K562 (cell line): Measurements from ENCODE around the gene PRR16. TPM values are rescaled to one million over a fixed set of nuclear protein-coding genes. Genes with fewer than 3 reads are reported as not detected.

Experiments
- CREB5 ChIP-seq: fragments of 250-450 bp; sonication (Bioruptor Pico); IDR thresholded peaks from 2 replicates; pipeline ENCODE4 v1.5.0; 2020; ENCODE audit warnings: mild to moderate bottlenecking
- GABPB1 ChIP-seq: sonication (generic); formaldehyde crosslinking; IDR thresholded peaks from 2 replicates; pipeline ENCODE4 v1.8.0; 2022; ENCODE audit warnings: mild to moderate bottlenecking, missing genetic modification reagents
- HES1 ChIP-seq: fragments of 450-650 bp; IDR thresholded peaks from 2 replicates; pipeline ENCODE4 v1.6.1; 2016; ENCODE audit warnings: low read depth, mild to moderate bottlenecking, moderate library complexity
- HEY1 ChIP-seq: fragments of 250-450 bp; sonication (Bioruptor Pico); IDR thresholded peaks from 2 replicates; pipeline ENCODE4 v1.5.0; 2020; ENCODE audit warnings: mild to moderate bottlenecking, moderate library complexity, borderline replicate concordance
- HINFP ChIP-seq: fragments of 450-650 bp; conservative IDR thresholded peaks from 2 replicates; pipeline ENCODE4 v1.6.1; 2016; ENCODE audit warnings: missing genetic modification characterization, low read depth, mild to moderate bottlenecking, control low read depth, missing compliant biosample characterization
- HSF4 ChIP-seq: fragments of 250-450 bp; sonication (Bioruptor Pico); IDR thresholded peaks from 2 replicates; pipeline ENCODE4 v2.1.2; 2022; ENCODE audit warnings: mild to moderate bottlenecking, moderate library complexity, borderline replicate concordance
- ILF3 ChIP-seq: fragments of 450-650 bp; IDR thresholded peaks from 2 replicates; pipeline ENCODE4 v1.6.1; 2018; ENCODE audit warnings: antibody characterized with exemption, mild to moderate bottlenecking, moderate library complexity, borderline replicate concordance
- MIER1 ChIP-seq: fragments of 450-650 bp; IDR thresholded peaks from 2 replicates; pipeline ENCODE4 v1.6.1; 2016; ENCODE audit warnings: antibody characterized with exemption, mild to moderate bottlenecking, low read depth
- MLLT1 ChIP-seq, 2 experiments: fragments of 450-650 bp; IDR thresholded peaks; 2 replicates each; pipeline ENCODE4 v1.6.1; 2016
- MTF1 ChIP-seq: fragments of 250-450 bp; sonication (Bioruptor Pico); IDR thresholded peaks from 2 replicates; pipeline ENCODE4 v1.9.0; 2021; ENCODE audit warnings: moderate library complexity, mild to moderate bottlenecking, inconsistent platforms, borderline replicate concordance
- PTTG1 ChIP-seq: fragments of 450-650 bp; IDR thresholded peaks from 2 replicates; pipeline ENCODE4 v1.6.1; 2016; ENCODE audit warnings: low read depth, mild to moderate bottlenecking, missing genetic modification characterization, missing compliant biosample characterization
- RFX1 ChIP-seq: fragments of 450-650 bp; IDR thresholded peaks from 2 replicates; pipeline ENCODE4 v1.6.1; 2016; ENCODE audit warnings: mild to moderate bottlenecking, moderate library complexity
- SIRT6 ChIP-seq: IDR thresholded peaks from one replicate; pipeline ENCODE4 v1.6.1; 2012; ENCODE audit warnings: low read depth, mild to moderate bottlenecking, control low read depth, inconsistent platforms, low read length, moderate library complexity
- SMAD4 ChIP-seq: fragments of 250-450 bp; sonication (Bioruptor Pico); conservative IDR thresholded peaks from 2 replicates; pipeline ENCODE4 v1.8.0; 2021; ENCODE audit warnings: inconsistent platforms, mild to moderate bottlenecking, moderate library complexity
- SP1 ChIP-seq: sonication (generic); formaldehyde crosslinking; IDR thresholded peaks from 2 replicates; pipeline ENCODE4 v1.8.1; 2022; ENCODE audit warnings: mild to moderate bottlenecking, missing genetic modification reagents
- TFAP4 ChIP-seq: sonication (generic); formaldehyde crosslinking; IDR thresholded peaks from 2 replicates; pipeline ENCODE4 v1.8.0; 2022; ENCODE audit warnings: missing genetic modification reagents, mild to moderate bottlenecking, moderate library complexity, borderline replicate concordance
- ZBTB17 ChIP-seq: fragments of 450-650 bp; formaldehyde crosslinking; IDR thresholded peaks from 2 replicates; pipeline ENCODE4 v1.4.0; 2020; ENCODE audit warnings: mild to moderate bottlenecking
- ZNF165 ChIP-seq: fragments of 250-450 bp; sonication (Bioruptor Pico); IDR thresholded peaks from 2 replicates; pipeline ENCODE4 v1.4.0; 2020; ENCODE audit warnings: borderline replicate concordance
- ZNF282 ChIP-seq: sonication (generic); formaldehyde crosslinking; IDR thresholded peaks from 2 replicates; pipeline ENCODE4 v1.8.1; 2023; ENCODE audit warnings: missing genetic modification reagents
- ZNF785 ChIP-seq: fragments of 250-450 bp; sonication (Bioruptor Pico); IDR thresholded peaks from 2 replicates; pipeline ENCODE4 v1.4.0; 2020; ENCODE audit warnings: mild to moderate bottlenecking
- ZSCAN29 ChIP-seq: fragments of 450-650 bp; IDR thresholded peaks from 2 replicates; pipeline ENCODE4 v1.6.1; 2017
- polyA plus RNA-seq, 8 experiments: library from polyadenylated mRNA; depleted of rRNA in 4 of 8; stranded (reverse) in 5 of 8; unstranded in 3 of 8; fragments of >200 nt; fragmentation: Nextera tagmentation in 2 of 8; fragmentation: Illumina TruSeq in 1 of 8; extraction: Ambion mirVana in 2 of 8; extraction: Trizol in 1 of 8; gene quantifications; 2 replicates each; pipeline versions ENCODE4 v1.2.1 to v1.2.3, GENCODE V29; 2011 to 2014; ENCODE audit warnings: inconsistent platforms in 1 of 8, missing spikeins in 1 of 8
- total RNA-seq, 7 experiments: library from RNA; depleted of rRNA in 6 of 7; stranded (reverse); fragments of >200 nt in 6 of 7; fragmentation: Illumina TruSeq in 2 of 7; extraction: Trizol in 2 of 7; gene quantifications; 2 replicates each; pipeline versions ENCODE4 v1.2.1 to v1.2.3, GENCODE V29; 2011 to 2021; ENCODE audit warnings: low replicate concordance in 1 of 7

Gene PRR16
- total and polyA plus RNA-seq, 9 of the 15 experiments (the other 6 are each of a cell fraction or from before 2014, with no cell fraction given): 0.61 to 10.1 (median 3.3) TPM

- TF ChIP-seq CREB5 (CRISPR knock-in tag) (no peak), HEY1 (CRISPR knock-in tag) (no peak), ZNF785 (CRISPR knock-in tag) (no peak), SMAD4 (0 out of 2 replicates have a peak, but pooled peaks have one; percentile 14), MLLT1 (IDR thresholded peaks at IDR 0.05) (peak; percentile 95 to 97), ZNF165 (CRISPR knock-in tag) (no peak), ZSCAN29 (no peak), MTF1 (CRISPR knock-in tag) (no peak), ZBTB17 (no peak), MIER1 (no peak), HINFP (tag) (no peak), RFX1 (no peak), TFAP4 (CRISPR knock-in tag) (no peak), HSF4 (no peak), ILF3 (no peak), GABPB1 (CRISPR knock-in tag) (no peak), HES1 (no peak), SP1 (CRISPR knock-in tag) (no peak), ZNF282 (CRISPR knock-in tag) (no peak), SIRT6 (no peak), PTTG1 (tag) (no peak)
Observed at GRCh38 chr5:120512791-120513650, 48.9 kb downstream of the PRR16 start (continued).
